CD14-positive monocyte (primary cell): ENCODE results near the gene SARNP. TPM values are rescaled to one million over a fixed set of nuclear protein-coding genes. Genes with fewer than 3 reads are reported as not detected.

Source experiments
- DNase-seq, 3 donors: peaks; one replicate each; pipeline ENCODE4 v3.0.0-alpha.2; 2011 to 2022
- H2AFZ ChIP-seq: 2 replicates; pipeline ENCODE4 v1.6.0; 2012; ENCODE audit warnings: mild to moderate bottlenecking, low read depth, low read length, inconsistent platforms; ENCODE audit not compliant: insufficient read depth, poor library complexity, severe bottlenecking
- H3K27ac ChIP-seq, 2 donors: 1 replicate in 1 of 2; 2 replicates in 1 of 2; pipeline ENCODE4 v1.5.1; 2012 to 2013; ENCODE audit warnings: low read length in 2 of 2, control low read depth in 1 of 2, inconsistent platforms in 1 of 2, low read depth in 1 of 2, mild to moderate bottlenecking in 1 of 2
- H3K27me3 ChIP-seq, 2 donors: one replicate each; pipeline versions ENCODE4 v1.6.0 to v1.6.1; 2011 to 2013; ENCODE audit warnings: low read length in 2 of 2; ENCODE audit not compliant: control insufficient read depth in 2 of 2, insufficient read depth in 2 of 2
- H3K36me3 ChIP-seq, 2 donors: replicated peaks in 1 of 2; 1 replicate in 1 of 2; 2 replicates in 1 of 2; pipeline versions ENCODE4 v1.5.1 to v1.6.1; 2012 to 2013; ENCODE audit warnings: low read length in 2 of 2, control low read depth in 1 of 2, inconsistent platforms in 1 of 2, mild to moderate bottlenecking in 1 of 2; ENCODE audit not compliant: insufficient read depth in 2 of 2, control insufficient read depth in 1 of 2
- H3K4me1 ChIP-seq, 2 donors: 1 replicate in 1 of 2; 2 replicates in 1 of 2; pipeline versions ENCODE4 v1.5.1 to v1.6.1; 2012 to 2013; ENCODE audit warnings: low read length in 2 of 2, control low read depth in 1 of 2, inconsistent platforms in 1 of 2, mild to moderate bottlenecking in 1 of 2, moderate library complexity in 1 of 2; ENCODE audit not compliant: insufficient read depth in 2 of 2, control insufficient read depth in 1 of 2
- H3K4me2 ChIP-seq: replicated peaks from 2 replicates; pipeline ENCODE3; 2012; ENCODE audit warnings: low read length, moderate library complexity, mild to moderate bottlenecking; ENCODE audit not compliant: poor library complexity, severe bottlenecking; ENCODE audit errors: extremely low read depth
- H3K4me3 ChIP-seq, 3 experiments: fragments of 200-600 bp in 1 of 3; sonication (generic) in 1 of 3; replicated peaks in 1 of 3; 1 replicate in 2 of 3; 2 replicates in 1 of 3; pipeline ENCODE4 v1.5.1; 2011 to 2013; ENCODE audit warnings: low read length in 3 of 3, mild to moderate bottlenecking in 3 of 3, control low read depth in 2 of 3, low read depth in 2 of 3, inconsistent platforms in 1 of 3, moderate library complexity in 1 of 3
- H3K79me2 ChIP-seq: 2 replicates; pipeline ENCODE4 v1.6.0; 2012; ENCODE audit warnings: mild to moderate bottlenecking, control low read depth, inconsistent platforms, low read length, moderate library complexity; ENCODE audit not compliant: insufficient read depth
- H3K9ac ChIP-seq: 2 replicates; pipeline ENCODE4 v1.6.0; 2017; ENCODE audit warnings: low read length, mild to moderate bottlenecking; ENCODE audit not compliant: insufficient read depth, poor library complexity, severe bottlenecking
- H3K9me3 ChIP-seq, 2 donors: replicated peaks in 1 of 2; 1 replicate in 1 of 2; 2 replicates in 1 of 2; pipeline versions ENCODE4 v1.5.1 to v1.6.1; 2012 to 2013; ENCODE audit warnings: low read length in 2 of 2, control low read depth in 1 of 2; ENCODE audit not compliant: control insufficient read depth in 1 of 2, insufficient read depth in 1 of 2
- H4K20me1 ChIP-seq: 2 replicates; pipeline ENCODE4 v1.6.0; 2012; ENCODE audit warnings: mild to moderate bottlenecking, low read length, control low read depth, moderate library complexity; ENCODE audit not compliant: insufficient read depth
- H3K27ac Mint-ChIP-seq, 7 donors: one replicate each; pipeline ENCODE4 v1.8.0; 2020; ENCODE audit warnings: mild to moderate bottlenecking in 7 of 7, mixed read lengths in 7 of 7, moderate library complexity in 6 of 7, inconsistent platforms in 2 of 7
- H3K27me3 Mint-ChIP-seq, 3 donors: one replicate each; pipeline ENCODE4 v1.8.0; 2021 to 2022; ENCODE audit warnings: low read depth in 3 of 3, mild to moderate bottlenecking in 3 of 3, mixed read lengths in 3 of 3, moderate library complexity in 3 of 3, inconsistent platforms in 1 of 3
- H3K36me3 Mint-ChIP-seq, 2 donors: one replicate each; pipeline ENCODE4 v1.8.0; 2020; ENCODE audit warnings: mixed read lengths in 2 of 2, inconsistent platforms in 1 of 2, mild to moderate bottlenecking in 1 of 2
- H3K4me1 Mint-ChIP-seq: one replicate; pipeline ENCODE4 v1.8.0; 2020; ENCODE audit warnings: mild to moderate bottlenecking, mixed read lengths
- H3K4me3 Mint-ChIP-seq, 2 donors: one replicate each; pipeline ENCODE4 v1.8.0; 2020; ENCODE audit warnings: mild to moderate bottlenecking in 2 of 2, mixed read lengths in 2 of 2, moderate library complexity in 1 of 2
- H3K9me3 Mint-ChIP-seq, 7 donors: one replicate each; pipeline ENCODE4 v1.8.0; 2020 to 2022; ENCODE audit warnings: mixed read lengths in 7 of 7, mild to moderate bottlenecking in 6 of 7, moderate library complexity in 6 of 7, inconsistent platforms in 2 of 7
- WGBS: methylation state at CpG from one replicate; pipeline ENCODE4 v1.1.5; 2013; ENCODE audit warnings: missing lambda C conversion rate; ENCODE audit not compliant: insufficient coverage; 5-methylcytosine and 5-hydroxymethylcytosine counted together
- intact Hi-C, 2 donors: fragments of 100-400 bp; cut with micrococcal nuclease; formaldehyde crosslinking; loops; one replicate each; pipeline versions ENCODE4 v1.15.0 to v1.15.1; 2023
- polyA plus RNA-seq, 3 donors: library from polyadenylated mRNA; depleted of rRNA in 1 of 3; unstranded in 2 of 3; stranded (reverse) in 1 of 3; fragments of 300-500 nt in 2 of 3; fragments of >200 nt in 1 of 3; fragmentation: Illumina TruSeq in 2 of 3; gene quantifications; 1 replicate in 2 of 3; 2 replicates in 1 of 3; pipeline ENCODE4 v1.2.3, GENCODE V29; 2012 to 2021
- TF ChIP-seq, protein P1 (sequence below): fragments of 200-600 bp; IDR thresholded peaks from one replicate; pipeline ENCODE4 v1.8.0; 2022; ENCODE audit warnings: antibody characterized with exemption, mild to moderate bottlenecking

Gene SARNP
- polyA plus RNA-seq, 3 donors = 28.9 to 139 (median 98.6) TPM

DNA sequence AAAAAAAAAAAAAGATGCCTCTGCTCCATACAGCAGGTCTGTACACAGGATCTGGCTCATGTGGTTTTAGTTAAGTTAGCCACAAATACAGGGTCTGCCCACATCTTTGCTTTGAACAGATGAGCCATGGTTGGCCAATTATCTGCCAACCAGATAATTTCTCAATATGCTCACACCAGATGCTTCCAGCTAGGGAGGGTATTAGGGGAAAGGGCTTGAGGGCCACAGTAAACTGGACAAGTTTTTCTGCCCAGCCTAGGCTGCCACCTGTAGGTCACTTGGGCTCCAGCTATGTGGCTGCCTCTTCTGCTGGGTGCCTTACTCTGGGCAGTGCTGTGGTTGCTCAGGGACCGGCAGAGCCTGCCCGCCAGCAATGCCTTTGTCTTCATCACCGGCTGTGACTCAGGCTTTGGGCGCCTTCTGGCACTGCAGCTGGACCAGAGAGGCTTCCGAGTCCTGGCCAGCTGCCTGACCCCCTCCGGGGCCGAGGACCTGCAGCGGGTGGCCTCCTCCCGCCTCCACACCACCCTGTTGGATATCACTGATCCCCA lies 96.6 kb downstream of the SARNP start:
- peaks cover 32 to 74% of the 10 kb centered on the region in 2 donors for H3K36me3 ChIP-seq
- intact Hi-C loops = loop anchor here in 1 of 2 donors (5.0 kb wide), 1 partner anchor 64 kb away; no protein-coding TSS in a partner anchor
- peak in 2 of 3 donors; percentile 39 to 51 for DNase-seq
- Mint-ChIP-seq H3K27me3 (no peaks in the 10 kb centered on the region), H3K27ac (peak overlapping the region in 2 of 7 donors; percentile 21 to 40), H3K4me3 (no peak overlapping the region), H3K4me1 (peaks cover 64% of the 10 kb centered on the region), H3K36me3 (peaks cover 49 to 68% of the 10 kb centered on the region in 2 donors), H3K9me3 (peaks cover 0 to 4% (median 0%) of the 10 kb centered on the region in 7 donors)
- no peak overlapping the region for H2AFZ ChIP-seq
- TF ChIP-seq, protein P1, sequence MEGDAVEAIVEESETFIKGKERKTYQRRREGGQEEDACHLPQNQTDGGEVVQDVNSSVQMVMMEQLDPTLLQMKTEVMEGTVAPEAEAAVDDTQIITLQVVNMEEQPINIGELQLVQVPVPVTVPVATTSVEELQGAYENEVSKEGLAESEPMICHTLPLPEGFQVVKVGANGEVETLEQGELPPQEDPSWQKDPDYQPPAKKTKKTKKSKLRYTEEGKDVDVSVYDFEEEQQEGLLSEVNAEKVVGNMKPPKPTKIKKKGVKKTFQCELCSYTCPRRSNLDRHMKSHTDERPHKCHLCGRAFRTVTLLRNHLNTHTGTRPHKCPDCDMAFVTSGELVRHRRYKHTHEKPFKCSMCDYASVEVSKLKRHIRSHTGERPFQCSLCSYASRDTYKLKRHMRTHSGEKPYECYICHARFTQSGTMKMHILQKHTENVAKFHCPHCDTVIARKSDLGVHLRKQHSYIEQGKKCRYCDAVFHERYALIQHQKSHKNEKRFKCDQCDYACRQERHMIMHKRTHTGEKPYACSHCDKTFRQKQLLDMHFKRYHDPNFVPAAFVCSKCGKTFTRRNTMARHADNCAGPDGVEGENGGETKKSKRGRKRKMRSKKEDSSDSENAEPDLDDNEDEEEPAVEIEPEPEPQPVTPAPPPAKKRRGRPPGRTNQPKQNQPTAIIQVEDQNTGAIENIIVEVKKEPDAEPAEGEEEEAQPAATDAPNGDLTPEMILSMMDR = peak; percentile 57
- H3K4me2 ChIP-seq = no peak overlapping the region
- 64% methylated on average over 6 of the region's 9 CpGs for WGBS
- H3K9me3 ChIP-seq = no peaks in the 10 kb centered on the region
- H3K9ac ChIP-seq = no peak overlapping the region
- H3K4me3 ChIP-seq = no peak overlapping the region
- H3K27me3 ChIP-seq = no peaks in the 10 kb centered on the region
- H4K20me1 ChIP-seq = peaks cover 72% of the 10 kb centered on the region
- H3K79me2 ChIP-seq = peaks cover 36% of the 10 kb centered on the region
- no peak overlapping the region for H3K27ac ChIP-seq
- peaks cover 24 to 56% of the 10 kb centered on the region in 2 donors for H3K4me1 ChIP-seq

DNA sequence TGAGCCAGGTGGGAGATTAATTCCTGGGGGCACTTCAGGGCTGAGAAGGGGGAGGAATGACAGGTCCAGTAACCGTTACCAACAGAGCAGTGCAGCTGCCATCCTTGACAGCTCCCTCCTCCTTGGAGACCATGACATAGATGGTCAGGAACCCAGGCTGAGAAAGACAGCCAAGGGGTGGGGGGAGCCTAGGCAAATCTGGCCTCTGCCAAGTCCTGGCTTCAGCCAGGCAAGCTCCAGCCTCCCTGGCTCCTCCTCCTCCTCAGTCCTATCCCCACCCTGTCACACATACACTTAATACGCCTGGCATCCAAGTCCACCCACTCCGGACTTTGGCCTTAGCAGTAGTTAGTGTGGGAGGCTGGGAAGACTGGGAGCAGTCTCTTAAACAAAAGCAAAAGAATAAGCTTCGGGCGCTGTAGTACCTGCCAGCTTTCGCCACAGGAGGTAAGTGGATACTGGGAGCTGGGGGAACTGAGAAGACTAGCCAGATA lies 97.4 kb downstream of the SARNP start, which contains the start of gene RDH5:
Gene RDH5 (plus strand): TSS at position 323 of the 494 bp plus-strand sequence. CDS start 792 bp downstream, outside the sequence.
- Mint-ChIP-seq H3K27me3 (peaks cover 0 to 2% (median 0%) of the 10 kb centered on the region in 3 donors), H3K4me3 (no peak within 1 kb of the TSS), H3K36me3 (peaks cover 40 to 59% of the 10 kb centered on the region in 2 donors), H3K9me3 (peaks cover 0 to 4% (median 0%) of the 10 kb centered on the region in 7 donors), H3K27ac (peak within 1 kb of the TSS in 3 of 7 donors; percentile 21 to 54 (median 40)), H3K4me1 (peaks cover 63% of the 10 kb centered on the region)
- Histone ChIP-seq H3K27me3 (no peaks in the 10 kb centered on the region), H3K4me3 (no peak within 1 kb of the TSS), H3K9me3 (no peaks in the 10 kb centered on the region), H4K20me1 (peaks cover 63% of the 10 kb centered on the region), H3K4me2 (no peak within 1 kb of the TSS), H3K36me3 (peaks cover 25 to 66% of the 10 kb centered on the region in 2 donors), H2AFZ (no peak within 1 kb of the TSS), H3K27ac (peak within 1 kb of the TSS in 1 of 2 donors; percentile 33), H3K79me2 (peaks cover 34% of the 10 kb centered on the region), H3K4me1 (peaks cover 30 to 63% of the 10 kb centered on the region in 2 donors), H3K9ac (no peak within 1 kb of the TSS)
- WGBS = no CpG with 5 or more reads among the region's 6 CpGs
- intact Hi-C loops = loop anchor here in 1 of 2 donors (5.0 kb wide), 1 partner anchor 63 kb away; no protein-coding TSS in a partner anchor
- TF ChIP-seq, protein P1 = no peak
- DNase-seq = no peak
